ENCODE measurements around the gene CDCA7L.

DNA sequence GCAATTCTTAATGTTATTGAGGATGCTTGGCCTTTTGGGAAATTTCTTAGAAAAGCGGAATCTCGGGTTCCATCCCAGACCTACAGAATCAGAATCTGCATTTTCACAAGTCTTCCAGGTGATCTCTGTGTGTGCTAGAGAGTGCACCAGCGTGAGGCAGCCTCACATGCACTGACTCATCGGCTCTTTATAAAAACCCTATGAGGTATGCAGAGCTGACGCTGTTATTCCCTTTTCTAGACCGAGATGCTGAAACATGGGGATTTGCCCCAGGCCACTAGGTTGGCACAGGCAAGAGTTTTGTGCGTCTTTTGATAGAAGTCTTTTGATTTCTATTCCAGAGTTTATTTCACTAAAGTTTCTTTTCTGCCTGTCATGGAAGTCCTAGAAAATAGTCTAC lies 61.2 kb downstream of the CDCA7L start:
- TF ChIP-seq, protein P1, sequence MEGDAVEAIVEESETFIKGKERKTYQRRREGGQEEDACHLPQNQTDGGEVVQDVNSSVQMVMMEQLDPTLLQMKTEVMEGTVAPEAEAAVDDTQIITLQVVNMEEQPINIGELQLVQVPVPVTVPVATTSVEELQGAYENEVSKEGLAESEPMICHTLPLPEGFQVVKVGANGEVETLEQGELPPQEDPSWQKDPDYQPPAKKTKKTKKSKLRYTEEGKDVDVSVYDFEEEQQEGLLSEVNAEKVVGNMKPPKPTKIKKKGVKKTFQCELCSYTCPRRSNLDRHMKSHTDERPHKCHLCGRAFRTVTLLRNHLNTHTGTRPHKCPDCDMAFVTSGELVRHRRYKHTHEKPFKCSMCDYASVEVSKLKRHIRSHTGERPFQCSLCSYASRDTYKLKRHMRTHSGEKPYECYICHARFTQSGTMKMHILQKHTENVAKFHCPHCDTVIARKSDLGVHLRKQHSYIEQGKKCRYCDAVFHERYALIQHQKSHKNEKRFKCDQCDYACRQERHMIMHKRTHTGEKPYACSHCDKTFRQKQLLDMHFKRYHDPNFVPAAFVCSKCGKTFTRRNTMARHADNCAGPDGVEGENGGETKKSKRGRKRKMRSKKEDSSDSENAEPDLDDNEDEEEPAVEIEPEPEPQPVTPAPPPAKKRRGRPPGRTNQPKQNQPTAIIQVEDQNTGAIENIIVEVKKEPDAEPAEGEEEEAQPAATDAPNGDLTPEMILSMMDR (IDR thresholded peaks at IDR 0.05; ENCODE audit: low read depth, low read length, missing input control) = no peak
- TF ChIP-seq RAD21 (IDR thresholded peaks at IDR 0.05) (no peak), EGR1 (IDR thresholded peaks at IDR 0.05; ENCODE audit: low read depth in 2 of 2) (no peak)
- TF ChIP-seq, protein P2, sequence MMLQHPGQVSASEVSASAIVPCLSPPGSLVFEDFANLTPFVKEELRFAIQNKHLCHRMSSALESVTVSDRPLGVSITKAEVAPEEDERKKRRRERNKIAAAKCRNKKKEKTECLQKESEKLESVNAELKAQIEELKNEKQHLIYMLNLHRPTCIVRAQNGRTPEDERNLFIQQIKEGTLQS (IDR thresholded peaks at IDR 0.05) = no peak
- TF ChIP-seq, protein P3, sequence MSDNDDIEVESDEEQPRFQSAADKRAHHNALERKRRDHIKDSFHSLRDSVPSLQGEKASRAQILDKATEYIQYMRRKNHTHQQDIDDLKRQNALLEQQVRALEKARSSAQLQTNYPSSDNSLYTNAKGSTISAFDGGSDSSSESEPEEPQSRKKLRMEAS (IDR thresholded peaks at IDR 0.05) = no peak

Measured in liver (tissue), 3 donors.